Measurements from ENCODE around the gene CDK10. TPM values are rescaled to one million over a fixed set of nuclear protein-coding genes. Genes with fewer than 3 reads are reported as not detected.
"Not testable (repeated sequence)": the region's sequence is repeated elsewhere in the genome, so short reads cannot be mapped to it uniquely, and the experiment has no call there.

CDK10 gene
- total and polyA plus RNA-seq, 2 donors = 38.3 to 124 TPM

DNA sequence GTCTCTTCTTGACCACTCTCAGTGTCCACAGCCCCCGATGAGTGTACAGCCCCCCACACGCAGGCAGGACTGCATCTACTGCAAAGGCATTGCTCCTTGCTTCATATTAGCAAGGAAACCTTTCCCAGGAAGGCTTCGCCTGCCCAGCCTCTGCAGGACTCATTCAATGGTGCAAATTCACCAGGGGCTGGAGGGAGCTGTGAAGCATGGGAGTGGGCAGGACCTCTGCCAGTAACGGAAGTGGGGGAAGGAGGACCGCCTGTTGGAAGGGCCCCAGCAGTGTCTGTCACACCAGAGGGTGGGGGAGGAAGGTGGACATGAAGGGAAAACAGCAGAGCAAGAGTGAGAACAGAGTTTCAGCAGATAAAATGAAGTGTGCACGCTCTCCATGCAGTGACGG lies 26.3 kb upstream of the CDK10 start:
- Histone ChIP-seq H3K9me3 (ENCODE audit: control insufficient read depth in 2 of 2, insufficient read depth in 1 of 2, low read length in 1 of 2) (peaks cover 0 to 4% of the 10 kb centered on the region in 2 donors), H3K4me3 (ENCODE audit: low read length in 2 of 2) (no peak overlapping the region), H3K27me3 (ENCODE audit: control insufficient read depth in 2 of 2, insufficient read depth in 1 of 2, low read length in 1 of 2) (no peaks in the 10 kb centered on the region), H3K36me3 (ENCODE audit: control insufficient read depth in 2 of 2, insufficient read depth in 2 of 2, low read length in 1 of 2) (peaks cover 11% of the 10 kb centered on the region in 2 donors), H3K4me1 (ENCODE audit: control insufficient read depth in 2 of 2, insufficient read depth in 2 of 2, low read length in 2 of 2) (peaks cover 17 to 21% of the 10 kb centered on the region in 2 donors), H3K27ac (ENCODE audit: low read depth in 1 of 2, low read length in 1 of 2) (no peak overlapping the region)
- DNase-seq (ENCODE audit: low read depth in 6 of 9, low spot score in 9 of 9) = no peak
- 99% methylated on average over 7 of the region's 7 CpGs for WGBS

DNA sequence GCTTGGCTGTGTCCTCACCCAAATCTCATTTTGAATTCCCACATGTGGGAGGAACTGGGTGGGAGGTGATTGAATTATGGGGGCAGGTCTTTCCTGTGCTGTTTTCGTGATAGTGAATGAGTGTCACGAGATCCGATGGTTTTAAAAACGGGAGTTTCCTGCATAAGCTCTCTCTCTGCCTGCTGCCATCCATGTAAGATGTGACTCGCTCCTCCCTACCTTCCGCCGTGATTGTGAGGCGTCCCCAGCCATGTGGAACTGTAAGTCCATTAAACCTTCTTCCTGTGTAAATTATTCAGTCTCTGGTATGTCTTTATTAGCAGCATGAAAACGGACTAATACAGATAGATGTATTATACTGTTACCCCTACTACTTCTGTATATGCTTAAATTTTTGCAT lies 25.3 kb upstream of the CDK10 start:
- peaks cover 0 to 10% of the 10 kb centered on the region in 2 donors for H3K9me3 ChIP-seq (ENCODE audit: control insufficient read depth in 2 of 2, insufficient read depth in 1 of 2, low read length in 1 of 2)

DNA sequence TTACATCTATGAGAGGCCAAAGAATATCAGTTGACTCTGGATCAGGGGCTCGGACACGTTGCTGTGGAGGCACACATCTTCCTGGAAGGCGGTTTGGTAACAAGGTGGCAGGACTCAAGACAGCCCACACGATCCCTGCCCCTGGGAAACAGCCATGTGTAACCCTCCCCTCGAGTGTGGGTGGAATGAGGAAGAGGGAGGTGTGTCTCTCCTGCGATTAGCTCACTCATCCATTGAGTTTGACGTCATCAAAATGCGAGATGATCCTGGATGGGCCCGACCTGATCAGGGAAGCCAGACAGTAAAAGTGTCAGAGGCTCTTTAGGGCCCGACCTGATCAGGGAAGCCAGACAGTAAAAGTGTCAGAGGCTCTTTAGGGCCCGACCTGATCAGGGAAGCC lies 22.3 kb upstream of the CDK10 start:
- not testable (repeated sequence) for H3K27ac ChIP-seq (ENCODE audit: low read depth in 1 of 2, low read length in 1 of 2); DNase-seq (ENCODE audit: low read depth in 6 of 9, low spot score in 9 of 9); H3K4me1 ChIP-seq (ENCODE audit: control insufficient read depth in 2 of 2, insufficient read depth in 2 of 2, low read length in 2 of 2); H3K4me3 ChIP-seq (ENCODE audit: low read length in 2 of 2); H3K27me3 ChIP-seq (ENCODE audit: control insufficient read depth in 2 of 2, insufficient read depth in 1 of 2, low read length in 1 of 2)
- WGBS = 96% methylated on average over 10 of the region's 11 CpGs
- peaks cover 0 to 18% of the 10 kb centered on the region in 2 donors for H3K9me3 ChIP-seq (ENCODE audit: control insufficient read depth in 2 of 2, insufficient read depth in 1 of 2, low read length in 1 of 2)
- peaks cover 9 to 10% of the 10 kb centered on the region in 2 donors for H3K36me3 ChIP-seq (ENCODE audit: control insufficient read depth in 2 of 2, insufficient read depth in 2 of 2, low read length in 1 of 2)

More for the DNA sequence above, 25.3 kb upstream of the CDK10 start:
- peaks cover 9 to 10% of the 10 kb centered on the region in 2 donors for H3K36me3 ChIP-seq (ENCODE audit: control insufficient read depth in 2 of 2, insufficient read depth in 2 of 2, low read length in 1 of 2)
- peaks cover 17 to 20% of the 10 kb centered on the region in 2 donors for H3K4me1 ChIP-seq (ENCODE audit: control insufficient read depth in 2 of 2, insufficient read depth in 2 of 2, low read length in 2 of 2)
- no peaks in the 10 kb centered on the region for H3K27me3 ChIP-seq (ENCODE audit: control insufficient read depth in 2 of 2, insufficient read depth in 1 of 2, low read length in 1 of 2)
- no peak overlapping the region for H3K4me3 ChIP-seq (ENCODE audit: low read length in 2 of 2)
- DNase-seq (ENCODE audit: low read depth in 6 of 9, low spot score in 9 of 9) = no peak
- no peak overlapping the region for H3K27ac ChIP-seq (ENCODE audit: low read depth in 1 of 2, low read length in 1 of 2)
- WGBS = 98% methylated on average over 9 of the region's 9 CpGs

DNA sequence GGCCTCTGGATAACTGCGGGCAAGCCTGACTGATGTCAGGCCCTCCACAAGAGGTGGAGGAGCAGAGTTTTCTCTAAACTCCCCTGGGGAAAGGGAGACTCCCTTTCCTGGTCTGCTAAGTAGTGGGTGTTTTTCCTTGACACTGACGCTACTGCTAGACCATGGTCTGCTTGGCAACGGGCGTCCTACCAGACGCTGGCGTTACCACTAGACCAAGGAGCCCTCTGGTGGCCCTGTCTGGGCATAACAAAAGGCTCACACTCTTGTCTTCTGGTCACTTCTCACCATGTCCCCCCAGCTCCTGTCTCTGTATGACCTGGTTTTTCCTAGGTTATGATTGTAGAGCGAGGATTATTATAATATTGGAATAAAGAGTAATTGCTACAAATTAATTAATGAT lies 19.5 kb upstream of the CDK10 start:
- not testable (repeated sequence) for H3K4me3 ChIP-seq (ENCODE audit: low read length in 2 of 2); H3K27me3 ChIP-seq (ENCODE audit: control insufficient read depth in 2 of 2, insufficient read depth in 1 of 2, low read length in 1 of 2); H3K36me3 ChIP-seq (ENCODE audit: control insufficient read depth in 2 of 2, insufficient read depth in 2 of 2, low read length in 1 of 2); DNase-seq (ENCODE audit: low read depth in 6 of 9, low spot score in 9 of 9); H3K4me1 ChIP-seq (ENCODE audit: control insufficient read depth in 2 of 2, insufficient read depth in 2 of 2, low read length in 2 of 2); H3K27ac ChIP-seq (ENCODE audit: low read depth in 1 of 2, low read length in 1 of 2)
- 83% methylated on average over 7 of the region's 7 CpGs for WGBS
- H3K9me3 ChIP-seq (ENCODE audit: control insufficient read depth in 2 of 2, insufficient read depth in 1 of 2, low read length in 1 of 2) = peaks cover 0 to 14% of the 10 kb centered on the region in 2 donors

DNA sequence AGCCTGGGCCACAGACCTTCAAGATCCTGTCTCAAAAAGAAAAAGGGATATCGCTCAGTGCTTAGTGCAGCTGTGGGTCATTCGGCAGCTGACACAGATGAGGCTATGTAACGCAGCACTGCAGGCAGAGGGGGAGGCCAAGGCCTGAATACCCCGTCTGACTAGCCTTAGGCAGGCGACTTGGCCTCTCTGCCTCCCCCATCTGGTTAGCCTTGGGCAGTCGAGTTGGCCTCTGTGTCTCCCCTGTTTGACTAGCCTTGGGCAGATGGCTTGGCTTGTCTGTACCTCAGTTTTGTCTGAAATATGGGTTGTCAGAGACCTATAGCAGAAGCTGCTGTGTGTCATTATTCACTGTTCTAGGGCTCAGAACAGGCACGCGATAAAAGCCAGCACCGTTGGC lies 18.9 kb upstream of the CDK10 start:
- Histone ChIP-seq H3K27me3 (ENCODE audit: control insufficient read depth in 2 of 2, insufficient read depth in 1 of 2, low read length in 1 of 2) (no peaks in the 10 kb centered on the region), H3K27ac (ENCODE audit: low read depth in 1 of 2, low read length in 1 of 2) (no peak overlapping the region)
- 85% methylated on average over 9 of the region's 9 CpGs for WGBS

DNA sequence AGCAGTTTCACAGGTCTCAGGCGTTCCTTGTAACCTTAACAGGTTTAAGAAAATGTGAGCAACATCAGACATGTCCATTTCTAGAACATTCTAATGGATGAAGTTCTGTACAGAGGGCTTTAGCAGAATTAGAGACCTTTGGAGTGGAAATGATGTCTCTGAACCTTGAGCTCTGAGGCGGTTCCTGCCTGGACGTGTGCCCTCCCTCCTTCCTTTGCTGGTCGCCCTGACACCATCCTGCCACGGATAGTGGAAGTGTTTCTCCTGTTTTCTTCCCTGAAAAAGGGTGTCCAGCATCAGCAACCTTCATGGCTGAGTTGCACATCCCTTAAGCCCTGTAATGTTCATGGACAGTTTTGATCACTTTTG lies 17.7 kb upstream of the CDK10 start:
- H3K9me3 ChIP-seq (ENCODE audit: control insufficient read depth in 2 of 2, insufficient read depth in 1 of 2, low read length in 1 of 2) = peaks cover 0 to 14% of the 10 kb centered on the region in 2 donors
- peaks cover 0 to 3% of the 10 kb centered on the region in 2 donors for H3K4me1 ChIP-seq (ENCODE audit: control insufficient read depth in 2 of 2, insufficient read depth in 2 of 2, low read length in 2 of 2)
- WGBS = 59% methylated on average over 5 of the region's 5 CpGs
- no peak overlapping the region for H3K4me3 ChIP-seq (ENCODE audit: low read length in 2 of 2)
- no peak overlapping the region for H3K27ac ChIP-seq (ENCODE audit: low read depth in 1 of 2, low read length in 1 of 2)
- H3K27me3 ChIP-seq (ENCODE audit: control insufficient read depth in 2 of 2, insufficient read depth in 1 of 2, low read length in 1 of 2) = no peaks in the 10 kb centered on the region
- DNase-seq (ENCODE audit: low read depth in 6 of 9, low spot score in 9 of 9) = no peak
- H3K36me3 ChIP-seq (ENCODE audit: control insufficient read depth in 2 of 2, insufficient read depth in 2 of 2, low read length in 1 of 2) = peaks cover 0 to 2% of the 10 kb centered on the region in 2 donors

More for the DNA sequence above, 18.9 kb upstream of the CDK10 start:
- DNase-seq (ENCODE audit: low read depth in 6 of 9, low spot score in 9 of 9) = no peak
- H3K4me3 ChIP-seq (ENCODE audit: low read length in 2 of 2) = no peak overlapping the region
- H3K9me3 ChIP-seq (ENCODE audit: control insufficient read depth in 2 of 2, insufficient read depth in 1 of 2, low read length in 1 of 2) = peaks cover 0 to 14% of the 10 kb centered on the region in 2 donors
- H3K4me1 ChIP-seq (ENCODE audit: control insufficient read depth in 2 of 2, insufficient read depth in 2 of 2, low read length in 2 of 2) = peaks cover 0 to 3% of the 10 kb centered on the region in 2 donors
- peaks cover 0 to 3% of the 10 kb centered on the region in 2 donors for H3K36me3 ChIP-seq (ENCODE audit: control insufficient read depth in 2 of 2, insufficient read depth in 2 of 2, low read length in 1 of 2)

DNA sequence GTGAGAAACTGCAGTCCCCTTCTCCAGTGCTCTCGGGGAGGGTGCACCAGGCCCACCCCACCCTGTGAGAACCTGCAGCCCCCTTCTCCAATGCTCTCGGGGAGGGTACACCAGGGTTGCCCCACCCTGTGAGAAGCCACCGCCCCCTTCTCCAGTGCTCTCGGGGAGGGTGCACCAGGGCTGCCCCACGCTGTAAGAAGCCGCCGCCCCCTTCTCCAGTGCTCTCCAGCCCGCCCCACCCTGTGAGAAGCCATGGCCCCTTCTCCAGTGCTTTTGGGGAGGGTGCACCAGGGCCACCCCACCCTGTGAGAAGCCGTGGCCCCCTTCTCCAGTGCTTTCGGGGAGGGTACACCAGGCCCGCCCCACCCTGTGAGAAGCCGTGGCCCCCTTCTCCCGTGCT lies 16.7 kb upstream of the CDK10 start:
- Histone ChIP-seq H3K27me3 (ENCODE audit: control insufficient read depth in 2 of 2, insufficient read depth in 1 of 2, low read length in 1 of 2) (no peaks in the 10 kb centered on the region), H3K27ac (ENCODE audit: low read depth in 1 of 2, low read length in 1 of 2) (no peak overlapping the region), H3K36me3 (ENCODE audit: control insufficient read depth in 2 of 2, insufficient read depth in 2 of 2, low read length in 1 of 2) (no peaks in the 10 kb centered on the region), H3K4me1 (ENCODE audit: control insufficient read depth in 2 of 2, insufficient read depth in 2 of 2, low read length in 2 of 2) (peaks cover 0 to 3% of the 10 kb centered on the region in 2 donors), H3K4me3 (ENCODE audit: low read length in 2 of 2) (no peak overlapping the region), H3K9me3 (ENCODE audit: control insufficient read depth in 2 of 2, insufficient read depth in 1 of 2, low read length in 1 of 2) (peaks cover 0 to 14% of the 10 kb centered on the region in 2 donors)
- no peak for DNase-seq (ENCODE audit: low read depth in 6 of 9, low spot score in 9 of 9)
- 90% methylated on average over 13 of the region's 13 CpGs for WGBS

DNA sequence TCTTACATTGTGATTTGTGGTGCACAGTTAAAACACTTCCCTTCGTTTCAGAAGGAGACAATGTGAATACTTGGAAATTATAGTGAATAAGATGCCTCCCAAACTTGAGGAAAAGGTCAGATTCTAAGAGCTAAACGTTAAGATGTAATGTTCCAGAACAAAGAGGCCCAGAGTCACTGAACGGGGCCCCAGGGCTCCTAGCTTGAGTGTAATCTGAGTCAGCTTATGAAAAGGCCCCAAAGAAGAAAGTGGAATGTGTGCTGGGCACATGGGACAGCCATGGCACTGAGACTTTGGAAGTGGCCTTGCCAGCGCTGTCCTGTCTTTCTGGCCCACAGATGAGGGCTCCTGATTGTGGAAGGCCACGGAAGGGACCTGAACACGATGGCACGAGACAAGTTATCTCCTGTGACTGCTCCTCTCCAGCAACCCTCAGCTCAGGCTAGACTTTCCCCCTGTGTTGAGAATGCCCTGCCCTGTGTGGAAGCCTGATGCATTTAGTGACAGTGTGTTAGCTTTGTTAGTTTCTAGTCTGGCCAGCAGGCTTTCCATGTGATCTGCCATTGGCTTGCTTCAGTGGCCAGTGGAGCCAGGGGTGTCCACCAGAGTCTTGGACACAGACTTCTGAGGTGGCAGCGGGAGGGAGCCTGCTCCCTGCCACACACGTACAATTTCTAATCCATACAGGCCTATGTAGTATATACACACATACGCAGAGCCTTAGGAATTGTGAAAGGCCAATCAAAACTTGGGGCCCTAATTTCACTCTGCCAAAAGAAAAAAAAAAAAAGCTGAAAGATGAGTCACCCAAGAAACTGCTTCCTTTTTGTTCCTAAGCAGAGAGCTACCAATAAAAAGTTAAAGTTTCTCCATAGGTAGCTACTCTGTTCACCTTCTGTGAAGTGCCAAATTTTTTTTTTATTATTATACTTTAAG lies 15.7 kb upstream of the CDK10 start:
- H3K9me3 ChIP-seq (ENCODE audit: control insufficient read depth in 2 of 2, insufficient read depth in 1 of 2, low read length in 1 of 2) = peaks cover 0 to 13% of the 10 kb centered on the region in 2 donors
- peaks cover 0 to 3% of the 10 kb centered on the region in 2 donors for H3K4me1 ChIP-seq (ENCODE audit: control insufficient read depth in 2 of 2, insufficient read depth in 2 of 2, low read length in 2 of 2)
- H3K27ac ChIP-seq (ENCODE audit: low read depth in 1 of 2, low read length in 1 of 2) = no peak overlapping the region
- H3K4me3 ChIP-seq (ENCODE audit: low read length in 2 of 2) = no peak overlapping the region
- no peak for DNase-seq (ENCODE audit: low read depth in 6 of 9, low spot score in 9 of 9)
- H3K27me3 ChIP-seq (ENCODE audit: control insufficient read depth in 2 of 2, insufficient read depth in 1 of 2, low read length in 1 of 2) = no peaks in the 10 kb centered on the region
- 98% methylated on average over 10 of the region's 10 CpGs for WGBS
- no peaks in the 10 kb centered on the region for H3K36me3 ChIP-seq (ENCODE audit: control insufficient read depth in 2 of 2, insufficient read depth in 2 of 2, low read length in 1 of 2)

DNA sequence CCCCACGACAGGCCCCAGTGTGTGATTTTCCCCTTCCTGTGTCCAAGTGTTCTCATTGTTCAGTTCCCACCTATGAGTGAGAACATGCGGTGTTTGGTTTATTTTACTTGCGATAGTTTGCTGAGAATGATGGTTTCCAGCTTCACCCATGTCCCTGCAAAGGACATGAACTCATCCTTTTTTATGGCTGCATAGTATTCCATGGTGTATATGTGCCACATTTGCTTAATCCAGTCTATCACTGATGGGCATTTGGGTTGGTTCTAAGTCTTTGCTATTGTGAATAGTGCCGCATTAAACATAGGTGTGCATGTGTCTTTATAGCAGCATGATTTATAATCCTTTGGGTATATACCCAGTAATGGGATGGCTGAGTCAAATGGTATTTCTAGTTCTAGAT lies 14.9 kb upstream of the CDK10 start:
- 97% methylated on average over 4 of the region's 4 CpGs for WGBS
- not testable (repeated sequence) for H3K27ac ChIP-seq (ENCODE audit: low read depth in 1 of 2, low read length in 1 of 2); DNase-seq (ENCODE audit: low read depth in 6 of 9, low spot score in 9 of 9); H3K27me3 ChIP-seq (ENCODE audit: control insufficient read depth in 2 of 2, insufficient read depth in 1 of 2, low read length in 1 of 2); H3K4me1 ChIP-seq (ENCODE audit: control insufficient read depth in 2 of 2, insufficient read depth in 2 of 2, low read length in 2 of 2); H3K9me3 ChIP-seq (ENCODE audit: control insufficient read depth in 2 of 2, insufficient read depth in 1 of 2, low read length in 1 of 2); H3K4me3 ChIP-seq (ENCODE audit: low read length in 2 of 2); H3K36me3 ChIP-seq (ENCODE audit: control insufficient read depth in 2 of 2, insufficient read depth in 2 of 2, low read length in 1 of 2)
